HepG2 (cell line): ENCODE measurements around the gene LHPP. TPM values are rescaled to one million over a fixed set of nuclear protein-coding genes. Genes with fewer than 3 reads are reported as not detected.

Experiments
- IRX3 ChIP-seq: sonication (generic); formaldehyde crosslinking; IDR thresholded peaks from 2 replicates; pipeline ENCODE4 v1.8.1; 2023; ENCODE audit warnings: mild to moderate bottlenecking, low read depth, missing genetic modification reagents, borderline replicate concordance
- NFRKB ChIP-seq: fragments of 450-650 bp; IDR thresholded peaks from 2 replicates; pipeline ENCODE4 v1.6.1; 2017
- PCBP2 ChIP-seq: fragments of 200-400 bp; formaldehyde crosslinking; optimal IDR thresholded peaks from 2 replicates; pipeline ENCODE3; 2018; ENCODE audit warnings: low read length, low read depth; ENCODE audit not compliant: poor library complexity, severe bottlenecking
- RARA ChIP-seq: IDR thresholded peaks from 2 replicates; pipeline ENCODE4 v1.6.1; 2016; ENCODE audit warnings: missing genetic modification reagents, missing compliant biosample characterization
- SALL1 ChIP-seq: sonication (generic); formaldehyde crosslinking; IDR thresholded peaks from 2 replicates; pipeline ENCODE4 v1.8.0; 2022; ENCODE audit warnings: mild to moderate bottlenecking, missing genetic modification reagents
- TGIF2 ChIP-seq: IDR thresholded peaks from 2 replicates; pipeline ENCODE4 v1.6.1; 2016; ENCODE audit warnings: control low read depth, missing compliant biosample characterization
- THYN1 ChIP-seq: sonication (generic); formaldehyde crosslinking; IDR thresholded peaks from 2 replicates; pipeline ENCODE4 v1.8.1; 2023; ENCODE audit warnings: low read depth, mild to moderate bottlenecking, moderate library complexity, missing genetic modification reagents, borderline replicate concordance
- ZNF331 ChIP-seq: sonication (generic); formaldehyde crosslinking; IDR thresholded peaks from 2 replicates; pipeline ENCODE4 v1.4.0; 2020; ENCODE audit warnings: missing genetic modification reagents
- polyA plus RNA-seq, 8 experiments: library from polyadenylated mRNA; depleted of rRNA in 3 of 8; stranded (reverse) in 7 of 8; unstranded in 1 of 8; fragments of >200 nt; fragmentation: Illumina TruSeq in 4 of 8; extraction: Trizol in 4 of 8; gene quantifications; 2 replicates each; pipeline versions ENCODE4 v1.2.1 to v1.2.3, GENCODE V29; 2011 to 2016; ENCODE audit warnings: low read depth in 4 of 8, missing spikeins in 1 of 8, mixed read lengths in 1 of 8; ENCODE audit not compliant: insufficient read depth in 1 of 8
- total RNA-seq, 5 experiments: library from RNA; depleted of rRNA; stranded (reverse); fragments of >200 nt; fragmentation: Illumina TruSeq; extraction: Trizol; gene quantifications; 2 replicates each; pipeline ENCODE4 v1.2.3, GENCODE V29; 2016; ENCODE audit warnings: low read depth in 1 of 5
- TF ChIP-seq, protein P1 (sequence below): sonication (generic); formaldehyde crosslinking; IDR thresholded peaks from 2 replicates; pipeline ENCODE4 v1.4.0; 2020; ENCODE audit warnings: mild to moderate bottlenecking, missing genetic modification reagents, borderline replicate concordance
- TF ChIP-seq, protein P2 (sequence below): sonication (generic); formaldehyde crosslinking; IDR thresholded peaks from one replicate; pipeline ENCODE4 v1.5.1; 2020; ENCODE audit warnings: mild to moderate bottlenecking, missing genetic modification reagents; ENCODE audit errors: not compliant biosample characterization
- TF ChIP-seq, protein P3 (sequence below): sonication (generic); formaldehyde crosslinking; IDR thresholded peaks from 2 replicates; pipeline ENCODE4 v1.8.1; 2023; ENCODE audit warnings: mild to moderate bottlenecking, missing genetic modification reagents

Gene LHPP
- total and polyA plus RNA-seq, 2 of the 13 experiments (the other 11 are each of a cell fraction or from before 2014, with no cell fraction given), result 5.2 to 13.1 TPM

GRCh38 chr10:124476043-124476725 is 14.6 kb downstream of the LHPP start (continued):
- TF ChIP-seq, protein P1, sequence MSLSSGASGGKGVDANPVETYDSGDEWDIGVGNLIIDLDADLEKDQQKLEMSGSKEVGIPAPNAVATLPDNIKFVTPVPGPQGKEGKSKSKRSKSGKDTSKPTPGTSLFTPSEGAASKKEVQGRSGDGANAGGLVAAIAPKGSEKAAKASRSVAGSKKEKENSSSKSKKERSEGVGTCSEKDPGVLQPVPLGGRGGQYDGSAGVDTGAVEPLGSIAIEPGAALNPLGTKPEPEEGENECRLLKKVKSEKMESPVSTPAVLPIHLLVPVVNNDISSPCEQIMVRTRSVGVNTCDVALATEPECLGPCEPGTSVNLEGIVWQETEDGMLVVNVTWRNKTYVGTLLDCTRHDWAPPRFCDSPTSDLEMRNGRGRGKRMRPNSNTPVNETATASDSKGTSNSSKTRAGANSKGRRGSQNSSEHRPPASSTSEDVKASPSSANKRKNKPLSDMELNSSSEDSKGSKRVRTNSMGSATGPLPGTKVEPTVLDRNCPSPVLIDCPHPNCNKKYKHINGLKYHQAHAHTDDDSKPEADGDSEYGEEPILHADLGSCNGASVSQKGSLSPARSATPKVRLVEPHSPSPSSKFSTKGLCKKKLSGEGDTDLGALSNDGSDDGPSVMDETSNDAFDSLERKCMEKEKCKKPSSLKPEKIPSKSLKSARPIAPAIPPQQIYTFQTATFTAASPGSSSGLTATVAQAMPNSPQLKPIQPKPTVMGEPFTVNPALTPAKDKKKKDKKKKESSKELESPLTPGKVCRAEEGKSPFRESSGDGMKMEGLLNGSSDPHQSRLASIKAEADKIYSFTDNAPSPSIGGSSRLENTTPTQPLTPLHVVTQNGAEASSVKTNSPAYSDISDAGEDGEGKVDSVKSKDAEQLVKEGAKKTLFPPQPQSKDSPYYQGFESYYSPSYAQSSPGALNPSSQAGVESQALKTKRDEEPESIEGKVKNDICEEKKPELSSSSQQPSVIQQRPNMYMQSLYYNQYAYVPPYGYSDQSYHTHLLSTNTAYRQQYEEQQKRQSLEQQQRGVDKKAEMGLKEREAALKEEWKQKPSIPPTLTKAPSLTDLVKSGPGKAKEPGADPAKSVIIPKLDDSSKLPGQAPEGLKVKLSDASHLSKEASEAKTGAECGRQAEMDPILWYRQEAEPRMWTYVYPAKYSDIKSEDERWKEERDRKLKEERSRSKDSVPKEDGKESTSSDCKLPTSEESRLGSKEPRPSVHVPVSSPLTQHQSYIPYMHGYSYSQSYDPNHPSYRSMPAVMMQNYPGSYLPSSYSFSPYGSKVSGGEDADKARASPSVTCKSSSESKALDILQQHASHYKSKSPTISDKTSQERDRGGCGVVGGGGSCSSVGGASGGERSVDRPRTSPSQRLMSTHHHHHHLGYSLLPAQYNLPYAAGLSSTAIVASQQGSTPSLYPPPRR (CRISPR knock-in tag), result peak; percentile 59; the same call in 1 of the 2 replicates
- TF ChIP-seq THYN1 (CRISPR knock-in tag) (no peak), SALL1 (peak; percentile 88), TGIF2 (CRISPR knock-in tag) (no peak), ZNF331 (CRISPR knock-in tag) (peak; percentile 36; the same call in 1 of the 2 replicates), RARA (CRISPR knock-in tag) (peak; percentile 95), IRX3 (CRISPR knock-in tag) (no peak), NFRKB (no peak), PCBP2 (no peak)
- TF ChIP-seq, protein P2, sequence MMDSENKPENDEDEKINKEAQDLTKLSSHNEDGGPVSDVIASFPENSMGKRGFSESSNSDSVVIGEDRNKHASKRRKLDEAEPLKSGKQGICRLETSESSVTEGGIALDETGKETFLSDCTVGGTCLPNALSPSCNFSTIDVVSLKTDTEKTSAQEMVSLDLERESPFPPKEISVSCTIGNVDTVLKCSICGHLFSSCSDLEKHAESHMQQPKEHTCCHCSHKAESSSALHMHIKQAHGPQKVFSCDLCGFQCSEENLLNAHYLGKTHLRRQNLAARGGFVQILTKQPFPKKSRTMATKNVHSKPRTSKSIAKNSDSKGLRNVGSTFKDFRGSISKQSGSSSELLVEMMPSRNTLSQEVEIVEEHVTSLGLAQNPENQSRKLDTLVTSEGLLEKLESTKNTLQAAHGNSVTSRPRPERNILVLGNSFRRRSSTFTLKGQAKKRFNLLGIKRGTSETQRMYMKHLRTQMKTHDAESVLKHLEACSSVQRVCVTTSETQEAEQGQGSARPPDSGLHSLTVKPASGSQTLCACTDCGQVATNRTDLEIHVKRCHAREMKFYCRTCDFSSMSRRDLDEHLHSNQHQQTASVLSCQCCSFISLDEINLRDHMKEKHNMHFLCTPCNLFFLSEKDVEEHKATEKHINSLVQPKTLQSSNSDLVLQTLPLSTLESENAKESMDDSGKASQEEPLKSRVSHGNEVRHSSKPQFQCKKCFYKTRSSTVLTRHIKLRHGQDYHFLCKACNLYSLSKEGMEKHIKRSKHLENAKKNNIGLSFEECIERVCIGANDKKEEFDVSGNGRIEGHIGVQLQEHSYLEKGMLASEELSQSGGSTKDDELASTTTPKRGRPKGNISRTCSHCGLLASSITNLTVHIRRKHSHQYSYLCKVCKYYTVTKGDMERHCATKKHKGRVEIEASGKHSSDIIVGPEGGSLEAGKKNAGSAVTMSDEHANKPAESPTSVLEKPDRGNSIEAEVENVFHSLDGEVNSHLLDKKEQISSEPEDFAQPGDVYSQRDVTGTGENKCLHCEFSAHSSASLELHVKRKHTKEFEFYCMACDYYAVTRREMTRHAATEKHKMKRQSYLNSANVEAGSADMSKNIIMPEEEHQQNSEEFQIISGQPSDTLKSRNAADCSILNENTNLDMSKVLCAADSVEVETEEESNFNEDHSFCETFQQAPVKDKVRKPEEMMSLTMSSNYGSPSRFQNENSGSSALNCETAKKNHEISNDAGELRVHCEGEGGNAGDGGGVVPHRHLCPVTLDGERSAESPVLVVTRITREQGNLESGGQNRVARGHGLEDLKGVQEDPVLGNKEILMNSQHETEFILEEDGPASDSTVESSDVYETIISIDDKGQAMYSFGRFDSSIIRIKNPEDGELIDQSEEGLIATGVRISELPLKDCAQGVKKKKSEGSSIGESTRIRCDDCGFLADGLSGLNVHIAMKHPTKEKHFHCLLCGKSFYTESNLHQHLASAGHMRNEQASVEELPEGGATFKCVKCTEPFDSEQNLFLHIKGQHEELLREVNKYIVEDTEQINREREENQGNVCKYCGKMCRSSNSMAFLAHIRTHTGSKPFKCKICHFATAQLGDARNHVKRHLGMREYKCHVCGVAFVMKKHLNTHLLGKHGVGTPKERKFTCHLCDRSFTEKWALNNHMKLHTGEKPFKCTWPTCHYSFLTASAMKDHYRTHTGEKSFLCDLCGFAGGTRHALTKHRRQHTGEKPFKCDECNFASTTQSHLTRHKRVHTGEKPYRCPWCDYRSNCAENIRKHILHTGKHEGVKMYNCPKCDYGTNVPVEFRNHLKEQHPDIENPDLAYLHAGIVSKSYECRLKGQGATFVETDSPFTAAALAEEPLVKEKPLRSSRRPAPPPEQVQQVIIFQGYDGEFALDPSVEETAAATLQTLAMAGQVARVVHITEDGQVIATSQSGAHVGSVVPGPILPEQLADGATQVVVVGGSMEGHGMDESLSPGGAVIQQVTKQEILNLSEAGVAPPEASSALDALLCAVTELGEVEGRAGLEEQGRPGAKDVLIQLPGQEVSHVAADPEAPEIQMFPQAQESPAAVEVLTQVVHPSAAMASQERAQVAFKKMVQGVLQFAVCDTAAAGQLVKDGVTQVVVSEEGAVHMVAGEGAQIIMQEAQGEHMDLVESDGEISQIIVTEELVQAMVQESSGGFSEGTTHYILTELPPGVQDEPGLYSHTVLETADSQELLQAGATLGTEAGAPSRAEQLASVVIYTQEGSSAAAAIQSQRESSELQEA (CRISPR knock-in tag), result no peak
- TF ChIP-seq, protein P3, sequence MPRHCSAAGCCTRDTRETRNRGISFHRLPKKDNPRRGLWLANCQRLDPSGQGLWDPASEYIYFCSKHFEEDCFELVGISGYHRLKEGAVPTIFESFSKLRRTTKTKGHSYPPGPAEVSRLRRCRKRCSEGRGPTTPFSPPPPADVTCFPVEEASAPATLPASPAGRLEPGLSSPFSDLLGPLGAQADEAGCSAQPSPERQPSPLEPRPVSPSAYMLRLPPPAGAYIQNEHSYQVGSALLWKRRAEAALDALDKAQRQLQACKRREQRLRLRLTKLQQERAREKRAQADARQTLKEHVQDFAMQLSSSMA (CRISPR knock-in tag), result peak; percentile 54; the same call in 1 of the 2 replicates
